HEK293 (cell line): ENCODE results near the gene TP53I3.

Source experiments
- ZNF112 ChIP-seq: fragments of 450-650 bp; formaldehyde crosslinking; IDR thresholded peaks from 2 replicates; pipeline ENCODE4 v1.5.0; 2017; ENCODE audit warnings: missing biosample characterization, missing genetic modification characterization
- TF ChIP-seq, protein P1 (sequence below): fragments of 450-650 bp; formaldehyde crosslinking; IDR thresholded peaks from 2 replicates; pipeline ENCODE4 v1.5.1; 2016; ENCODE audit warnings: missing biosample characterization, missing genetic modification characterization

- TF ChIP-seq ZNF112, result no peak
- TF ChIP-seq, protein P1, sequence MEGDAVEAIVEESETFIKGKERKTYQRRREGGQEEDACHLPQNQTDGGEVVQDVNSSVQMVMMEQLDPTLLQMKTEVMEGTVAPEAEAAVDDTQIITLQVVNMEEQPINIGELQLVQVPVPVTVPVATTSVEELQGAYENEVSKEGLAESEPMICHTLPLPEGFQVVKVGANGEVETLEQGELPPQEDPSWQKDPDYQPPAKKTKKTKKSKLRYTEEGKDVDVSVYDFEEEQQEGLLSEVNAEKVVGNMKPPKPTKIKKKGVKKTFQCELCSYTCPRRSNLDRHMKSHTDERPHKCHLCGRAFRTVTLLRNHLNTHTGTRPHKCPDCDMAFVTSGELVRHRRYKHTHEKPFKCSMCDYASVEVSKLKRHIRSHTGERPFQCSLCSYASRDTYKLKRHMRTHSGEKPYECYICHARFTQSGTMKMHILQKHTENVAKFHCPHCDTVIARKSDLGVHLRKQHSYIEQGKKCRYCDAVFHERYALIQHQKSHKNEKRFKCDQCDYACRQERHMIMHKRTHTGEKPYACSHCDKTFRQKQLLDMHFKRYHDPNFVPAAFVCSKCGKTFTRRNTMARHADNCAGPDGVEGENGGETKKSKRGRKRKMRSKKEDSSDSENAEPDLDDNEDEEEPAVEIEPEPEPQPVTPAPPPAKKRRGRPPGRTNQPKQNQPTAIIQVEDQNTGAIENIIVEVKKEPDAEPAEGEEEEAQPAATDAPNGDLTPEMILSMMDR (tag by site-specific recombination), result no peak
Observed at GRCh38 chr2:24101992-24102391, 17.4 kb upstream of the TP53I3 start.
